ENCODE measurements around the gene CTIF.
A peak's percentile ranks its signal among the peaks of the same experiment; 100 is the strongest.

CTIF gene

DNA sequence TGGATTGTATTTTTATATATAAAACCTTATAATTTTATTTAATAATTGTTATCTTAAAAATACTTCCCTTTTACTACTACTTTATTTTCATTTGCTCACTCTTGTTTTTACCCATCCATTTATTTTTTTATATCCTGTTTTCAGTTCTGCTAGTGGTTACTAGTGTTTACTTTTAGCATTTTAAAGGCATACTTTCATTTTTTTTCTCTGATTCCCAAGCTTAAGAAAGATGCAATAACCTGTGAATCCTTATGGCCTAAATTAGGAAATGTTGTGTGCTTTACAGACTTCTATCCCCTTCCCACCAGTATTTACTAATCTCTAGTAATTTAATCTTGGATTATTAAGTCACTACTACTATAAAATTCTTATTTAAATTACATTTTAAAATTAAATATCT is 272.0 kb downstream of the CTIF start:
- DNase-seq: no peak

DNA sequence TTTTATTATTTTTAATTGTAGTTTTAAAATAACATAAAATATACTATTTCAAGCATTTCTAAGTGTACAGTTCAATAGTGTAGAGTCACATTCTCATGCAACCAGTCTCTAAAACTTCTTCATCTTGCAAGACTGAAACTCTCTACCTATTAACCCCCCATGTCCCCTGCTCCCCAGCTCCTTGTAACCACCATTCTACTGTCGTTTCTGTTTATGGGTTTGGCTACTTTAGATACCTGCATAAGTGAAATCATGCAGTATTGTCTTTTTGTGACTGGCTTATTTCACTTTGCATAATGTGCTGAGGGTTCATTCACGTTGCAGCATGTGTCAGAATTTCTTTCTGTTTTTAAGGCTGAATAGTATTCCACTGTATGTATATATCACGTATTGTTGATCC is 272.6 kb downstream of the CTIF start:
- no peak for DNase-seq

DNA sequence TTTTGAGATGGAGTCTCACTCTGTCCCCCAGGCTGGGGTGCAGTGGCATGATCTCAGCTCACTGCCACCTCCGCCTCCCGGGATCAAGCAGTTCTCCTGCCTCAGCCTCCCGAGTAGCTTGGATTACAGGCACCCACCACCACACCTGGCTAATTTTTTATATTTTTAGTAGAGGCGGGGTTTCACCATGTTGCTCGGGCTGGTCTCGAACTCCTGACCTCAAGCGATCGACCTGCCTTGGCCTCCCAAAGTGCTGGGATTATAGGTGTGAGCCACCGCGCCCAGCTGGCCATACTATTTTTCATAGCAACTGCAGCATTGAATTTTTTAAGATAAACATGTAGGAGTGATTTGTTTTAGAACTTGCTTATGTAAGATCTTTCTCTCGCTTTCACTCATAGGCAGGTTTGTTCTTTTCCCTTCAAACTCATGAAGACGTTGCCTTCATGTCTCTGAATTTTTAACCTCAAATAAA is 273.2 kb downstream of the CTIF start:
- peak; percentile 1 for DNase-seq

DNA sequence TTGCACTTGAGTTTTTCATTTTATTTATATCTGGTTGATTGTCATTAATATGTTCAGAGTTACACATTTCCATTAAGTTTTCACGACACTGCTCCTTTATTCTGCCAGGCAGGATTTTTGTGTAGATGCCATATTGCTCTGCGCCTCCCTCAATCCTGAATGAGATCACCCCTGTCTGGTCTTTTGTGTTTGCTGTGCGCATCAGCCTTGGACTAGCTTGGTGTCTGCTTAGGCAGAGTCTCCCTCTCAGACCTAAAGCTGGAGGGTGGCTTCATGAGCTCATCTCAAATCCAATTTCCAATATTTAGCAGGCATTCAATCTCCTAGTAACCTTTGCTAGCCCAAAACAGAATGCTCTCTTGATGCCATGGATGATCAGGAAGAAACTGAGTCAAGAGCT is 274.5 kb downstream of the CTIF start:
- DNase-seq: peak; percentile 2

GRCh38 chr18:48813833-48814489 is 275.1 kb downstream of the CTIF start:
- peak; percentile 83 for DNase-seq

- DNase-seq: peak; percentile 58
Observed at GRCh38 chr18:48814490-48815178, 275.8 kb downstream of the CTIF start.

GRCh38 chr18:48815179-48815515 is 276.3 kb downstream of the CTIF start:
- peak; percentile 31 for DNase-seq

- peak; percentile 17 for DNase-seq
Observed at GRCh38 chr18:48815581-48816324, 276.9 kb downstream of the CTIF start.

DNA sequence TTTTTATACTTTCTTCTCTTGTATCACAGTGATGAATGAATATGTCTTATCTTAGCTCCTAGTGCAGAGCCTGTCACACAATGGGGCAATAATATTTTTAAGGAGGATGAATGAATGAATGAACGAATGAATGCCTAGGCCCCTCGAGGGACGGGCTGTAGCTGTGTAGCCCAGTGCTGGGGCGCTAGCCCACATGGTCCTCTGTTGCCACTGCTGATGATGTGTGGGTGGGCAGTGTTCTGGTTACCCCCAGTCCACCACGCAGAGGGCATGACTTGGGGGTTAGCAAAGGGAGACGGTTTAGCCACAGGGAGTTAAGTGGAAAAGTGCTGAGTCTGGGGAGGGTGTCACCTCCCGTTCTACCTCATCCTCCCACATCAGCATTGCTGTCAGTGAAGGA is 277.7 kb downstream of the CTIF start:
- no peak for DNase-seq

- peak; percentile 16 for DNase-seq
Observed at GRCh38 chr18:48817021-48817461, 278.2 kb downstream of the CTIF start.

GRCh38 chr18:48818329-48819254 is 279.8 kb downstream of the CTIF start:
- peak; percentile 5 for DNase-seq

DNA sequence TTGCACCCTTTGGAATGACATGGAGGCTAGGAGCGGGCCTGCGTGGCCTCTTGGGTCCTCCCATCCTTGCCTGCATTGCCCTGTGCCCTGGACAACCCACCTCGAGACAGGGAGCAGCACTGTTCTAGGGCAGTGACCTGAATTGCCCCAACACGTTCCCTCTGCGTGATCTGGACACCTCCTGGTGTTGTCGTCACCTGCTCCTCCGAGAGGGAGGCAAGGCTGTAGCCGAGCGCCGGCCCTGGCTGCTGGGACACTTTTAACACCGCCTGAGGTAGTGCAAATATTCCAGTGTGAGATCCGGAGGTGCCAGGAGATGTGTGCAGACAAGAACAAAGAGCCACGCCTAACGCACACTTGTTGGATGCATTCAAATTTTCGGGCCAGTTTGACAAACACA is 280.4 kb downstream of the CTIF start:
- DNase-seq: no peak

- DNase-seq: peak; percentile 10
Observed at GRCh38 chr18:48819781-48820482, 281.1 kb downstream of the CTIF start.

GRCh38 chr18:48820483-48821250 is 281.8 kb downstream of the CTIF start:
- peak; percentile 16 for DNase-seq

GRCh38 chr18:48821251-48821590 is 282.4 kb downstream of the CTIF start:
- DNase-seq: peak; percentile 3

- DNase-seq: no peak
Observed at GRCh38 chr18:48821845-48822244, 283.0 kb downstream of the CTIF start.

- no peak for DNase-seq
Observed at GRCh38 chr18:48824231-48824970, 285.6 kb downstream of the CTIF start.

DNA sequence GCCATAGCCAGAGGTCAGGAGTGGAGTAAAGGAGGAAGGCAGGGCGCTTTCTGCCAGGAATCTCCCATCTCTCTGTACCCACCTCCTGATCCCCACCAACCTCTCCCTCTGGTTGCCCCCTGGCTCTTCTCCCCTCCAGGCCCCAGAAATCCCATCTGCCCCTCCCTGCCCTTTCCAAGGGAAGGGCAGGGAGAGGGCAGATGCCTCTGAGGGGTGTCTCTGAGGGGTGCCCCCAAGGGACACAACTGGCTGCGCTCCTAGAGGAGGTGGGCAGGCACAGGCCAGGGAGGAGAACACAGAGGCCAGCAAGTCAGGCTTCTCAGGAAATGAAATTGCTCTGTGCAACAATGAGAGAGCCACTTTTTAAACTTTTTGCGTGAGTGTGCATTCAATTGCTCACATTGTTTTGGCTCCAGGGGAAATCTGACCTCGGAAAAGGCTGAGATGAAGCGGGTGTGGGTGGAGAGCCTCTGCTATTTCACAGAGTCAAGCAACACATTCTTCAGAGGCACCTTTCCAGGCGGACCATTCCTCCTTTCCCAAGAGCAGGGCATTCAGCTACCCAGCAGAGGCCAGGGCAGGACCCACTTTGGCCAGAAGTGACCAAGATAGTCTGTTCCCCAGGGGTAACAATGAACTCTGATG is 286.4 kb downstream of the CTIF start:
- DNase-seq: no peak

- DNase-seq: peak; percentile 2
Observed at GRCh38 chr18:48826271-48826670, 287.4 kb downstream of the CTIF start.

DNA sequence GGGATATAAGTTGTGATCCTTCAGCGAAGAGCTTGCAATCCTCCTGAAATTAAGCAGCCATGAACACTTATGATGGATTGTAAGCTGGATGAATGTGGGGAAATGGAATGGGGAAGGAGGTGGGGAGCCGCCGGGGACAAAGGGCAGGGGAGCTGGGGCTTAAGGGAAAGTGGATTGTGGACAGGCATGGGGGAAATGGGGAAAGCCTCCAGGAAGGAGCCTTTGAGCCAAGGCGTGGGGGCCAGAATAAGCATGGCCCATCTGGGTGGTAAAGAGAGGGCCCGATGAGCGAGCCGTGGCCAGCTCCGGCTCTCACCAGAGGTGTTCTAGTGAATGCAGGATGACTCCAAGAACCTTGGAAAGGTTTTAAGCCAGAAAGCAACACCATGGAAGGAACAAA is 288.0 kb downstream of the CTIF start:
- peak; percentile 10 for DNase-seq
